Esophagus squamous epithelium (tissue), 5 donors: ENCODE measurements around the gene ZNRF3. TPM values are rescaled to one million over a fixed set of nuclear protein-coding genes. Genes with fewer than 3 reads are reported as not detected.
A peak's percentile ranks its signal among the peaks of the same experiment; 100 is the strongest.

Source experiments
- DNase-seq: peaks from one replicate; lab custom pipeline; 2025; lab: John Stamatoyannopoulos, UW
- H3K27ac ChIP-seq, 4 donors: fragments of 200-600 bp; sonication (generic); one replicate each; pipeline ENCODE4 v1.5.1; 2016 to 2019; ENCODE audit warnings: mild to moderate bottlenecking in 1 of 4
- H3K27me3 ChIP-seq, 4 donors: fragments of 200-600 bp; sonication (generic); 1 replicate in 3 of 4; 2 replicates in 1 of 4; pipeline versions ENCODE4 v1.5.1 to v1.6.0; 2017 to 2021; ENCODE audit warnings: antibody characterized with exemption in 1 of 4
- H3K36me3 ChIP-seq, 3 donors: fragments of 200-600 bp; sonication (generic); one replicate each; pipeline ENCODE4 v1.5.1; 2016 to 2019
- H3K4me1 ChIP-seq, 3 donors: fragments of 200-600 bp; sonication (generic); one replicate each; pipeline ENCODE4 v1.5.1; 2017 to 2019
- H3K4me3 ChIP-seq, 4 donors: fragments of 200-600 bp; sonication (generic); 1 replicate in 3 of 4; 2 replicates in 1 of 4; pipeline ENCODE4 v1.5.1; 2016 to 2019; ENCODE audit warnings: mild to moderate bottlenecking in 2 of 4, moderate library complexity in 1 of 4
- H3K9me3 ChIP-seq, 3 donors: fragments of 200-600 bp; sonication (generic); one replicate each; pipeline ENCODE4 v1.5.1; 2016 to 2019
- CTCF ChIP-seq, 6 experiments: fragments of 450-650 bp in 4 of 6; fragments of 200-600 bp in 2 of 6; sonication (generic) in 2 of 6; IDR thresholded peaks; one replicate each; pipeline ENCODE4 v1.5.1; 2016 to 2019; ENCODE audit warnings: antibody characterized with exemption in 6 of 6, mild to moderate bottlenecking in 4 of 6, moderate library complexity in 4 of 6
- POLR2A ChIP-seq, 4 donors: fragments of 450-650 bp; IDR thresholded peaks; one replicate each; pipeline ENCODE4 v1.6.1; 2017; ENCODE audit warnings: antibody characterized with exemption in 4 of 4, mild to moderate bottlenecking in 4 of 4, moderate library complexity in 3 of 4
- WGBS, 2 donors: methylation state at CpG; one replicate each; pipeline ENCODE4 v1.1.5; 2018; 5-methylcytosine and 5-hydroxymethylcytosine counted together
- intact Hi-C: fragments of 100-400 bp; cut with DNase I; formaldehyde crosslinking; loops from one replicate; pipeline ENCODE4 v1.15.0; 2022
- total RNA-seq, 4 donors: library from RNA; depleted of rRNA; stranded (reverse); fragments of >200 nt; gene quantifications; one replicate each; pipeline ENCODE4 v1.1.0, GENCODE V29; 2016
- donor health status: DM: yes; HTN: yes; CAD: no.

ZNRF3 gene
- total RNA-seq, 4 donors from 2014 or later: 6.6 to 10.9 (median 7.2) TPM

- TF ChIP-seq CTCF (IDR thresholded peaks at IDR 0.05) (no peak), POLR2A (IDR thresholded peaks at IDR 0.05) (no peak)
- peaks cover 15 to 69% (median 41%) of the 10 kb centered on the region in 3 donors for H3K4me1 ChIP-seq
- intact Hi-C loops: no loop called here
- peak overlapping the region; percentile 29 to 72 (median 68) for H3K27ac ChIP-seq
- H3K4me3 ChIP-seq: peak overlapping the region in 1 of 4 donors; percentile 11
- no peak for DNase-seq
- no peaks in the 10 kb centered on the region for H3K9me3 ChIP-seq
- no peaks in the 10 kb centered on the region for H3K27me3 ChIP-seq
- no peaks in the 10 kb centered on the region for H3K36me3 ChIP-seq
- WGBS, 2 donors: 29 to 46% methylated on average over 6 of the region's 6 CpGs
Observed at GRCh38 chr22:28918550-28919271, 35.3 kb downstream of the ZNRF3 start.

- Histone ChIP-seq H3K4me1 (peaks cover 15 to 82% (median 47%) of the 10 kb centered on the region in 3 donors), H3K9me3 (no peaks in the 10 kb centered on the region), H3K36me3 (no peaks in the 10 kb centered on the region), H3K27ac (peak overlapping the region in 3 of 4 donors; percentile 8 to 28 (median 11)), H3K27me3 (no peaks in the 10 kb centered on the region), H3K4me3 (no peak overlapping the region)
- no peak for DNase-seq
- no peak for TF ChIP-seq CTCF (IDR thresholded peaks at IDR 0.05)
- TF ChIP-seq POLR2A (IDR thresholded peaks at IDR 0.05): no peak
- intact Hi-C loops: no loop called here
- WGBS, 2 donors: 48% methylated on average over 7 of the region's 7 CpGs
Observed at GRCh38 chr22:28920757-28921584, 37.6 kb downstream of the ZNRF3 start.

- intact Hi-C loops: no loop called here
- no peak for DNase-seq
- Histone ChIP-seq H3K27ac (peak overlapping the region in 3 of 4 donors; percentile 8 to 28 (median 11)), H3K9me3 (no peaks in the 10 kb centered on the region), H3K4me3 (no peak overlapping the region), H3K36me3 (no peaks in the 10 kb centered on the region), H3K4me1 (peaks cover 15 to 78% (median 46%) of the 10 kb centered on the region in 3 donors), H3K27me3 (no peaks in the 10 kb centered on the region)
- TF ChIP-seq POLR2A (IDR thresholded peaks at IDR 0.05) (no peak), CTCF (IDR thresholded peaks at IDR 0.05) (no peak)
- WGBS, 2 donors: 23 to 75% methylated on average over 1 of the region's 1 CpG
Observed at GRCh38 chr22:28921585-28921879, 38.2 kb downstream of the ZNRF3 start.

- peak overlapping the region in 2 of 4 donors; percentile 15 to 63 for H3K27ac ChIP-seq
- H3K27me3 ChIP-seq: no peaks in the 10 kb centered on the region
- no peaks in the 10 kb centered on the region for H3K36me3 ChIP-seq
- intact Hi-C loops: no loop called here
- no peaks in the 10 kb centered on the region for H3K9me3 ChIP-seq
- no peak for TF ChIP-seq POLR2A (IDR thresholded peaks at IDR 0.05)
- TF ChIP-seq CTCF (IDR thresholded peaks at IDR 0.05): no peak
- DNase-seq: no peak
- WGBS, 2 donors: 46 to 54% methylated on average over 8 of the region's 8 CpGs
- H3K4me1 ChIP-seq: peaks cover 10 to 66% (median 44%) of the 10 kb centered on the region in 3 donors
- no peak overlapping the region for H3K4me3 ChIP-seq
Observed at GRCh38 chr22:28922540-28923244, 39.3 kb downstream of the ZNRF3 start.
